ENCODE results near the gene STAT4. TPM values are rescaled to one million over a fixed set of nuclear protein-coding genes. Genes with fewer than 3 reads are reported as not detected.

The STAT4 gene
- total RNA-seq, 4 donors from 2014 or later: 0.31 to 1.0 (median 0.73) TPM; not detected in 1

DNA sequence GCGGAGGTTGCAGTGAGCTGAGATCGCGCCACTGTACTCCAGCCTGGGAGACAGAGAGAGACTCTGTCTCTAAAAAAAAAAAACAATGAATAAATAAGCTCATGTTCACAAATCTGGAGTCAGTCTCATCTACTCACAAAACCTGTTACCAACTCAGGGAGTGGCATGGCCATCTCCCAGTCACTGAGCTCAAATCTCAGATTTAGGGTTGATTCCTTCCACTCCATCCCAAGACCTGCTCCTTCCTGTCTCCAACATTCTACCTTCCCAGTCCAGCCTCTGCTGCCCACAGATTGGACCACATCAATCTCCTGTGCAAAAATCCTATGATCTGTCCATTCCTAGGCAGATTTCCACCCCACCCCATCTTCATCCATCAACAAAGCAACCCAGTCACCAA is 138.4 kb downstream of the STAT4 start:
- Histone ChIP-seq H3K4me1 (peaks cover 13 to 25% of the 10 kb centered on the region in 2 donors), H3K4me3 (peak overlapping the region in 3 of 4 donors; percentile 82 to 98 (median 95)), H3K9me3 (no peaks in the 10 kb centered on the region), H3K27me3 (no peaks in the 10 kb centered on the region), H3K36me3 (peaks cover 0 to 24% of the 10 kb centered on the region in 2 donors), H3K27ac (peak overlapping the region in 3 of 4 donors; percentile 89 to 98 (median 94))
- TF ChIP-seq, protein P1, sequence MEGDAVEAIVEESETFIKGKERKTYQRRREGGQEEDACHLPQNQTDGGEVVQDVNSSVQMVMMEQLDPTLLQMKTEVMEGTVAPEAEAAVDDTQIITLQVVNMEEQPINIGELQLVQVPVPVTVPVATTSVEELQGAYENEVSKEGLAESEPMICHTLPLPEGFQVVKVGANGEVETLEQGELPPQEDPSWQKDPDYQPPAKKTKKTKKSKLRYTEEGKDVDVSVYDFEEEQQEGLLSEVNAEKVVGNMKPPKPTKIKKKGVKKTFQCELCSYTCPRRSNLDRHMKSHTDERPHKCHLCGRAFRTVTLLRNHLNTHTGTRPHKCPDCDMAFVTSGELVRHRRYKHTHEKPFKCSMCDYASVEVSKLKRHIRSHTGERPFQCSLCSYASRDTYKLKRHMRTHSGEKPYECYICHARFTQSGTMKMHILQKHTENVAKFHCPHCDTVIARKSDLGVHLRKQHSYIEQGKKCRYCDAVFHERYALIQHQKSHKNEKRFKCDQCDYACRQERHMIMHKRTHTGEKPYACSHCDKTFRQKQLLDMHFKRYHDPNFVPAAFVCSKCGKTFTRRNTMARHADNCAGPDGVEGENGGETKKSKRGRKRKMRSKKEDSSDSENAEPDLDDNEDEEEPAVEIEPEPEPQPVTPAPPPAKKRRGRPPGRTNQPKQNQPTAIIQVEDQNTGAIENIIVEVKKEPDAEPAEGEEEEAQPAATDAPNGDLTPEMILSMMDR (IDR thresholded peaks at IDR 0.05 in 4 of 5, conservative IDR thresholded peaks at IDR 0.05 in 1 of 5): no peak
- TF ChIP-seq POLR2A (IDR thresholded peaks at IDR 0.05): no peak
- ATAC-seq (no peak), DNase-seq (no peak)
- in situ Hi-C loops (cut with MboI; ENCODE audit: low sequenced_read_pairs in 4 of 4): loop anchor here in 3 of 4 donors (10.0 to 25.0 kb wide), 3 partner anchors 125 to 675 kb away; partner anchors contain the start of genes NABP1 (in 2 of the 3) and GLS (in 1 of the 3)
- intact Hi-C loops (cut with DNase I; ENCODE audit: low total_unique reads): loop anchor here (1.0 to 10.0 kb wide), 4 partner anchors 8 to 1348 kb away; partner anchors contain the start of genes ASNSD1 and NEMP2

DNA sequence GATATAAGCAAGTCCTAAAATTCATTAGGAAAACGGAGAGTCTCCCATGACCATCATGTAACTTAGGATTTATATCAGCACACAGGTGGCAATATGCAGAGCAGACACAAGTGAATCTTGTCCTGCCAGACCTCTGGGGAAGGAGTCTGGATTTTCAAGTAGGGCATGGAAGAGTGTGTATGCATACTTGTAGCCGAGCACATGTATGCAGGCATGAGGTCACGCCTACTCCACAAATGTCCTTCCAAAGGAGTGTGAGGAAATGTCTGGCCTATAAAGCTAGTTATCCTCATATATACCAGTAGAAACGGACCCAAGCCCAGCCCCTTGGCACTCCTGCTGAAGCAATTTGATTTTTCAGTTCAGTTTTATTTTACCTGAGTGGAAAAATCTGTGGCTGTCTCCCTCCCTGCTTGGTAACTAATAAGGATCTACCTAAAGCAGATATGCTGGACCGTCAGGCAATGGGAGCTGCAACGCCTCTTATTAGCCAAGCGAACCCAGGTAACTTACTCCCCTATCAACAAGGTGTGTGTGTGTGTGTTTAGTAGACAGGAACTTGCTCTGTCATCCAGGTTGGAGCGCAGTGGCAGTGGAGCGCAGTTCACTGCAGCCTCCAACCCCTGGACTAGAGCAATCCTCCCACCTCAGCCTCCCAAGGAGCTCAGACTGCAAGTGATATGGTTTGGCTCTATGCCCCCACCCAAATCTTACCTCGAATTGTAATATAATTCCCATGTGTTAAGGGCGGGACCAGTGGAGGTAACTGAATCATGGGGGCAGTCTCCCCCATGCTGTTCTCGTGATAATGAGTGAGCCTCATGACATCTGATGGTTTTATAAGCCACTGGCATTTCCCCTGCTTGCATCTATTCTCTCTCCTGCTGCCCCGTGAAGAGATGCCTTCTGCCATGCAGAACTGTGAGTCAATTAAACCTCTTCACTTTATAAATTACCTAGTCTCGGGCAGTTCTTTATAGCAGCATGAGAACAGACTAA is 139.6 kb downstream of the STAT4 start:
- intact Hi-C loops (cut with DNase I; ENCODE audit: low total_unique reads): loop anchor here (10.0 kb wide), 3 partner anchors 356 to 1346 kb away; partner anchors contain the start of genes ASNSD1 and NEMP2
- H3K36me3 ChIP-seq: peaks cover 0 to 35% of the 10 kb centered on the region in 2 donors
- ATAC-seq (no peak), DNase-seq (no peak)
- H3K4me3 ChIP-seq: no peak overlapping the region
- peaks cover 13 to 25% of the 10 kb centered on the region in 2 donors for H3K4me1 ChIP-seq
- H3K27ac ChIP-seq: no peak overlapping the region
- TF ChIP-seq, protein P1 (IDR thresholded peaks at IDR 0.05 in 4 of 5, conservative IDR thresholded peaks at IDR 0.05 in 1 of 5): no peak
- TF ChIP-seq POLR2A (IDR thresholded peaks at IDR 0.05): no peak
- H3K9me3 ChIP-seq: no peaks in the 10 kb centered on the region
- H3K27me3 ChIP-seq: no peaks in the 10 kb centered on the region
- in situ Hi-C loops (cut with MboI; ENCODE audit: low sequenced_read_pairs in 4 of 4): loop anchor here in 3 of 4 donors (10.0 to 25.0 kb wide), 3 partner anchors 124 to 676 kb away; partner anchors contain the start of genes NABP1 (in 2 of the 3) and GLS (in 1 of the 3)

DNA sequence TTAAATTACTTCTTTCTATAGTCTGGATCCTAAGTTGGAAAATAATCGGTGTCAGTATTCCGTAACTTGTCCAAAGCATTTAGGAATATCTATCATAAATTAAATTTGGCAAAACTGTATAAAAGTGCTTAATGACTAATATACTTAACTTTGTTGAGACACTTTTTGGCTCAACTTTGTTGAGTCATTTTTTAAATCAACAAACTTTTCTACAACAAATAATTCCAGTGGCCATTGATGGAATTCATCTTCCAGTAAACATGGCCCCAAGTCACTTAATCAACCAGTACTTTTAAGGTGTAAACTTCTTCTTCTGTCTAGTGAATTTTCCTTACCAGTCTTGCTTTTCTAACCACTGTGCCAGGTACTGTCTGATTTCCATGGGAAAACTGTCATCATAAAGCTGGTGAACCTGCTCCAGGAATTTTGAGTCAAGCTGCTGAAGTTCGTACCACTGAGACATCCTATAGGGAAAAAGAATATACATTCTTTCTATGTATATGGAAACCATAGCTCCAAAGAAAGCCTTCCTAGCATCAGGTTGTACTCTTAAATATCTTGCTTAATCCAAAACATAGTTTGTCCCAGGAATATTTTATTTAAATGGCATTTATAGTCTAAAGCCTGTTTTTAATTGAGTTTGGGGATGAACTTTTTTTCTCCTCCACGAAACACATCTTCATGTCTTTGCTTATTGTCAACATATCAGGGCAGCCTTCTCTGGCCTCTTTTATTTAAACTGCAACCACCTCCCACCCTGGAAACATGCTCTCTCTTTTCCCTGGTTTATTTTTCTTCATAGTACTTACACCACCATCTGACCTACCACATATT is 141.0 kb downstream of the STAT4 start:
- Histone ChIP-seq H3K36me3 (peaks cover 0 to 49% of the 10 kb centered on the region in 2 donors), H3K9me3 (no peaks in the 10 kb centered on the region), H3K4me1 (peaks cover 13 to 23% of the 10 kb centered on the region in 2 donors), H3K4me3 (no peak overlapping the region), H3K27ac (no peak overlapping the region), H3K27me3 (no peaks in the 10 kb centered on the region)
- in situ Hi-C loops (cut with MboI; ENCODE audit: low sequenced_read_pairs in 4 of 4): loop anchor here in 3 of 4 donors (10.0 to 25.0 kb wide), 3 partner anchors 122 to 678 kb away; partner anchors contain the start of genes NABP1 (in 2 of the 3) and GLS (in 1 of the 3)
- no peak for TF ChIP-seq POLR2A (IDR thresholded peaks at IDR 0.05)
- TF ChIP-seq, protein P1 (IDR thresholded peaks at IDR 0.05 in 4 of 5, conservative IDR thresholded peaks at IDR 0.05 in 1 of 5): no peak
- DNase-seq (no peak), ATAC-seq (no peak)
- intact Hi-C loops (cut with DNase I; ENCODE audit: low total_unique reads): loop anchor here (10.0 kb wide), 3 partner anchors 355 to 1345 kb away; partner anchors contain the start of genes ASNSD1 and NEMP2

DNA sequence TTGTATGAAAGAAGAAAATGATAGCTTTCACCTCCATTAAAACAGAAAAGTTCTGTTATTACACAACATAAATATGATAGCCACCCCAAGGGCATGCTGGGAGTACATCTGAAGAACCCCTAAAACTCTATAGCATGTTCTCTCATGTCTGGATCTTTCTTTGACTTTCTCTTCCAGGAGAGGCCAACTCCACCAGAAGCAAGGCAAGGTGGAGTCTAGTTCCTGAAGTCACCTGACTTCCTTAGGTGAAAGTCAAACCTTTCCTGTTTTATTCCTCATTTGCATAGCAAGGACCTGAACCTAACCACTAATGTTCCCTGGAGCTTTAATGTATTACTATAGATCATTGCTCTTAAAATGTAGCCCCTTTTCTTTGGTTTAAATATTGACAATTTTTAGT is 142.5 kb downstream of the STAT4 start:
- intact Hi-C loops (cut with DNase I; ENCODE audit: low total_unique reads) (no loop called here), in situ Hi-C loops (cut with MboI; ENCODE audit: low sequenced_read_pairs in 4 of 4) (loop anchor here in 3 of 4 donors (25.0 kb wide), 2 partner anchors 121 to 679 kb away; partner anchors contain the start of genes NABP1 (in 2 of the 3) and GLS (in 1 of the 3))
- ATAC-seq (no peak), DNase-seq (no peak)
- Histone ChIP-seq H3K4me3 (no peak overlapping the region), H3K9me3 (no peaks in the 10 kb centered on the region), H3K36me3 (peaks cover 0 to 64% of the 10 kb centered on the region in 2 donors), H3K4me1 (peaks cover 11 to 19% of the 10 kb centered on the region in 2 donors), H3K27ac (no peak overlapping the region), H3K27me3 (no peaks in the 10 kb centered on the region)
- TF ChIP-seq, protein P1 (IDR thresholded peaks at IDR 0.05 in 4 of 5, conservative IDR thresholded peaks at IDR 0.05 in 1 of 5): no peak
- no peak for TF ChIP-seq POLR2A (IDR thresholded peaks at IDR 0.05)

Measured in gastrocnemius medialis (tissue), 4 donors.